GM19099 (cell line): ENCODE measurements around the gene CT45A1.
"Not testable (repeated sequence)": the region's sequence is repeated elsewhere in the genome, so short reads cannot be mapped to it uniquely, and the experiment has no call there.

Experiments
- POLR2A ChIP-seq: IDR thresholded peaks from 3 replicates; pipeline ENCODE4 v1.6.1; 2011; ENCODE audit warnings: low read depth; ENCODE audit not compliant: insufficient read length; ENCODE audit errors: extremely low read depth

CT45A1 gene, protein sequence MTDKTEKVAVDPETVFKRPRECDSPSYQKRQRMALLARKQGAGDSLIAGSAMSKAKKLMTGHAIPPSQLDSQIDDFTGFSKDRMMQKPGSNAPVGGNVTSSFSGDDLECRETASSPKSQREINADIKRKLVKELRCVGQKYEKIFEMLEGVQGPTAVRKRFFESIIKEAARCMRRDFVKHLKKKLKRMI

DNA sequence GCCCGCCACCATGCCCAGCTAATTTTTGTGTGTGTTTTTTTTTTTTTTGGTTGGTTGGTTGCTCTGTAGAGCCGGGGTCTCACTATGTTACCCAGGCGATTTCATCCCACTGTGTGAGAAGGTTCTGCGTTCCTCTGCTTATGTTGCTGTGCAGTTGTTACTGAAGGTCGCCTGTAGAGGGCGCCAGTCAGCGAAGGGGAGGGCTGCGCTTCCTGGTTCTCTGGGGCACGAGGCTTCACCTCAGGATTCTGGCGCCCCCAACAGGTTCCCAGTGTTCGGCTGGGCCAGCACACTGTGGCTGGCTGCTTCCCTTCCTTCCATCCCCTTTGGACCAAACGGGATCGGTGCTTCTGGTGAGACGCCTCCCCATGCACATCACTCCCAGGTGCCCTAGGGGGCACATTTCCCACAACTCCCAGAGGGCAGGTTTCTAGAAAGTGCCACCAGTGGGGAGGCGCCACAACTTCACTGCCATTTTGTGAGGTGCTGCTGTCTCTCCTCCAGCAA is at the start of gene CT45A1:
TSS of gene CT45A1 (plus strand) at position 457 of the 507 bp plus-strand sequence. CDS start 5,302 bp downstream, outside the sequence.
- not testable (repeated sequence) for TF ChIP-seq POLR2A

DNA sequence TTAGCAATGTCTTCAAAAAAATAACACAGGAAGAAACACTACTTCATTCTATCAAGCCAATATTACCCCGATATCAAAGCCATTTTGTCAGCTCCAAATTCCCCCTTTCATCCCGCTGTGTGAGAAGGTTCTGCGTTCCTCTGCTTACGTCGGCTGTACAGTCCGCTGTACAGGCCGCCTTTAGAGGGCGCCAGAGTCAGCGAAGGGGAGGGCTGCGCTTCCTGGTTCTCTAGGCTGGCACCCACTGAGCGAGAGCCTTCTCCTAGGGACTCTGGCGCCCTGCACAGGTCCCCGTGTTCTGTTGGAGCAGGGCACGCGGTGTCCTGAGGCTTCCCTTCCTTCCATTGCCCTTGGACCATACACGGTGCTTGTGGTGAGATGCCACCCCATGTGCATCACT is 25.3 kb upstream of the CT45A1 start:
- TF ChIP-seq POLR2A = no peak

DNA sequence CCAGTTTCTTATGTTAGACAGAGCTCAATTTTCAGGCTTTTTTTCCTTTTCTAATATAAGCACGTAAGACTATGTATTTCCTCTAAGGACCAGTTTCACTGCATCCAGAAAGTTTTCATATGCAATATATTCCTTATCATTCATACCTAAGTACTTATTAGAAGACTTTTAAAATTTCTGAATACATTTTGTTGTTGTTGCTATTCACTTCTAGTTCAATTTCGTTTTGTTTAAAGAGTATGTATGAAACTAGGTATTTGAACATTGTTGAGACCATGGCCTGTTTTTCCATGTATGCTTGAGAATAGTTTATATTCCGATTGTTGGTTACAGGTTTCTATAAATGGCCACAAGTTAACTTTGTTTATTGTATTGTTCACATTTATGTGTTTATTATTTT is 18.0 kb upstream of the CT45A1 start:
- no peak for TF ChIP-seq POLR2A

DNA sequence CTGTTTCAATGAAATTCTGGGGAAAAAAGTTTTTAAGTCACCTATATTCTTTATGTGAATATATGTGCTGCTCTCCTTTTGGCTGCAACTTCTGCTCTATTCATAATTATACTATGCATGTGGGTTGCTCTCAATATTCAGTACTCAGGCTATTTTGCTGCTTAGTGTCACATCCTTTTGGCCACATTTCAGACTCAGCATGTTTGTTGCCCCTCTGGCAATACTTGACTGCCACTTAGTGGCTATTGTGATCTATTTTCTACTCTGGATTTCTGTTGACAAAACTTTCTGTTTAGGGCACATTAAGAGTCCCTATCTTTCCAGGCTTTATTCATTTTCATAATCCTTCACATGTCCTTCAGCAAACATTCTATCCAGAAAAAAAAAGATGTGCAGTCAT is 15.8 kb upstream of the CT45A1 start:
- TF ChIP-seq POLR2A = no peak

DNA sequence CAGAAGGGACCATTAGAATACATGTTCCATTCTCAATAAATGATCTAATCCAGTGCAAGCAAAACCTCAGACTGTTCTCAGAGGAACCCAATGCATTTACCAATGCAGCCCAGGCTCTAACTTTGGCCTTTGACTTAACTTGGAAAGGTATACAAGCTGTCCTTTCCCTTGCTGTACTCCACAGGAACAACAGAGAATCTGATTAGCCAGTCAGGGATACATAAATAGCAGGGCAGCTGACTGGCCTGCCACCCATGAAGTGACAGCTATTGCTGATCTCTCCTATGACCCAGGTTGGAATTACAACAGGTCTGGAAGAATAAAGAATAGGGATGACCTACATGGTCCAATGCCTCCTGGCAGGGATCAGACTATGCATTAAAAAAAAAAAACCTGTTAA is 14.5 kb upstream of the CT45A1 start:
- no peak for TF ChIP-seq POLR2A

DNA sequence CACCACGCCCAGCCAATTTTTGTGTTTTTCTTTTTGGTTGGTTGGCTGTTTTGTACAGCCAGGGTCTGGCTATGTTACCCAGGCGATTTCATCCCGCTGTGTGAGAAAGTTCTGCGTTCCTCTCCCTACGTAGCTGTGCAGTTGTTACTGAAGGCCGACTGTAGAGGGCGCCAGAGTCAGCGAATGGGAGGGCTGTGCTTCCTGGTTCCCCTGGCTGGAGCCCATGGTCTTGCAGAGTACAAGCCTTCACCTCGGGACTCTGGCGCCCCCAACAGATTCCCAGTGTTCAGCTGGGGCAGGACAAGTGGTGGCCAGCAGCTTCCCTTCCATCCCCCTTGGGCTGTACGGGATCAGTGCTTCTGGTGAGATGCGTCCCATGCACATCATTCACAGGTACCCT is 5.6 kb upstream of the CT45A1 start:
- no peak for TF ChIP-seq POLR2A

DNA sequence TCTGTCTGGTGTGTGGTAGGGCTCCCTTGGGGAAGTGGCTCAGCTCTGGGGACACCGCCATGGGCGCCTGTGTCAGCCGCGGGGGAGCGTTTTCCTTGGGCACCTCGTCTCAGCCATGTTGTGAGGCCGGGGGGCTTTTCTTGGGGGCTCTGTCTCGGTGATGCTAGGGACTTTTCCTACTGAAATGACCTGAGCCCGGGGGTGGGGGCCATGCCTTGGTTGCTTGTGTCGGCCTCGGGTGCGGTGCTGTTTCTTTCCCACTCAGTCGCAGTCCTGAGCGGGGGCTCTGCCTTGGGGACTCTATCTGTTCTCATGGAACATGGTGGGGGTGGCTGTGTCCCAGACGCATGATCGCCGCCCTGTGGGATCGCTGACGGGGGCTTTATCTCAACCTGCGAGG is 356 bp downstream of the CT45A1 start:
- no peak for TF ChIP-seq POLR2A

DNA sequence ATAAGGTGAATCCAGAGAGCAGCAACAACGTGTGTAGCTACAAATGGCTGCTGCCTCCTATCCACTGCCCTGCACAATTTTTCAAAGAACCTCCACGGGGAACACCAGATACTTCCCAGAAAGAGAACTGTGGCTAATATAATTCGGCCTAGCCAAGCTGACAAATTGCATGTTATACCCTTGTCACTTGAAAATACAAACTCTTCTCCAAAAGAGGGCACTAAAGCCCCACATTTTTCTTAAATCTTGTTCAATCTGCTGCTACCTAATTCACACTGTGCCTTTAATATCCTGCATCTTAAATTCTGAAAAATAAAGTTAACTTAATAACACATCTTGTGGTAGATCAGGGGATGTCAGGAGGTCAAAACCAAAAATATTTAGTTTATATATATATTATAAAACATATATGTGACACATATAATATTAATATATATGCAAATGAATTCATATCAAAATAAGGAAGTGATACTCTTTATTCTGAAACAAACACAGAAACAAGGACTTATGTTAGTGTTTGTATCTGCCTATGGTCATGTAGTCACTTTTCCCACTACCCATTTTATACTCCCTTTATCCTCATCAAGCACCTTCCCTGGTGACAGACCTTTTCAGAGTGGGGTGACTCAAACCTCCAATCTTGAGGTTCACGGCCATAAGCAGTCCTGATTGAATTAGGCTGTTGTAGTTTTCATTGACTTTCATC is 24.1 kb downstream of the CT45A1 start:
- TF ChIP-seq POLR2A = no peak

DNA sequence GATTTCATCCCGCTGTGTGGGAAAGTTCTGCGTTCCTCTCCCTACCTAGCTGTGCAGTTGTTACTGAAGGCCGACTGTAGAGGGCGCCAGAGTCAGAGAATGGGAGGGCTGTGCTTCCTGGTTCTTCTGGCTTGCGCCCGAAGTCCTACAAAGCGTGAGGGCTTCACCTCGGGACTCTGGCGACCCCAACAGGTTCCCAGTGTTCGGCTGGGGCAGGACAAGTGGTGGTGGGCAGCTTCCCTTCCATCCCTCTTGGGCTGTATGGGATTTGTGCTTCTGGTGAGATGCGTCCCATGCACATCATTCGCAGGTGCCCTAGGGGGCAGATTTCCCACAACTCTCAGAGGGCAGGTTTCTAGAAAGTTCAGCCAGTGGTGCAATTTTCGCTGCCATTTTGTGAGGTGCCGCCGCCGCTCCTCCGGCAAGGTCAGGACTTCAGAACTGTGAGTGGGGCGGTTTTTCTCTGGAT is 27.3 kb downstream of the CT45A1 start:
- TF ChIP-seq POLR2A = no peak

DNA sequence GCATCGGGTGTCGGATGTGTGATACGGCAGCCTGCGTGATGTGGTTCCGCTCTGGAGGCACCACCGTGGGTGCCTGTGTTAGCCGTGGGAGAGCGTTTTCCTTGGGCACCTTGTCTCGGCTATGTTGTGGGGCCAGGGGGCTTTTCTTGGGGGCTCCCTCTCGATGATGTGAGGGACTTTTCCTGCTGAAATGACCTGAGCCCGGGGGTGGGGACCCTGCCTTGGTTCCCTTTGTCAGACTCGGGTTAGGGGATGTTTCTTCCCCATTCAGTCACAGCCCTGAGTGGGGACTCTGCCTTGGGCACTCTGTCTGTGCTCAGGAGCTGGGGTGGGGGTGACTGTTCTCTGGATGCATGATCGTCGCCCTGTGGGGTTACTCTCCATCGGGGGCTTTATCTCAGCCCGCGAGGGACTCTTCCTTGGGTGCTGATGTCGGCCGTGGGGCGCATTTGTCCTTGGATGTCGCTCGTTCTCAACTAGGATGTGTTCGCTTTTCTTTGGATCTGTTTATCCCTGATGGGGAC is 27.8 kb downstream of the CT45A1 start:
- no peak for TF ChIP-seq POLR2A

DNA sequence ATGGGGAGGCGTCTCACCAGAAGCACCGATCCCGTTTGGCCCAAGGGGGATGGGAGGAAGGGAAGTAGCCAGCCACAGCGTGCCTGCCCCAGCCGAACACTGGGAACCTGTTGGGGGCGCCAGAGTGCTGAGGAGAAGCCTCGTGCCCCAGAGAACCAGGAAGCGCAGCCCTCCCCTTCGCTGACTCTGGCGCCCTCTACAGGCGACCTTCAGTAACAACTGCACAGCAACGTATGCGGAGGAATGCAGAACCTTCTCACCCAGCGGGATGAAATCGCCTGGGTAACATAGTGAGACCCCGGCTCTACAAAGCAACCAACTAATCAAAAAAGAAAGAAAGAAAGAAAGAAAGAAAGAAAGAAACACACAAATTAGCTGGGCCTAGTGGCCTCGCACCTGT is 54.7 kb downstream of the CT45A1 start, which contains the start of gene CT45A3:
TSS of gene CT45A3 (minus strand) at position 101 of the 400 bp plus-strand sequence. CDS start 3,747 bp downstream, outside the sequence.
- TF ChIP-seq POLR2A = not testable (repeated sequence)
